NB4 (cell line): ENCODE data around the gene HOXB7.

ENCODE experiments used
- CTCF ChIP-seq: IDR thresholded peaks from one replicate; pipeline ENCODE4 v1.5.1; 2012; ENCODE audit warnings: low read depth, low read length
- MAX ChIP-seq: IDR thresholded peaks from 2 replicates; pipeline ENCODE4 v1.6.1; 2011; ENCODE audit warnings: low read depth, low read length
- MYC ChIP-seq: IDR thresholded peaks from 2 replicates; pipeline ENCODE4 v1.6.1; 2011; ENCODE audit warnings: low read depth, low read length
- POLR2A ChIP-seq: IDR thresholded peaks from 2 replicates; pipeline ENCODE4 v1.6.1; 2011; ENCODE audit warnings: mild to moderate bottlenecking; ENCODE audit not compliant: insufficient read length; ENCODE audit errors: extremely low read depth

GRCh38 chr17:48594538-48595277, 16.1 kb downstream of the HOXB7 start:
- TF ChIP-seq CTCF, result no peak
- no peak for TF ChIP-seq POLR2A
- no peak for TF ChIP-seq MYC
- TF ChIP-seq MAX, result no peak
